NCI-H2227 treated with DMSO at 0.1 percent for 48 hours (cell line): ENCODE data around the gene TAOK3.
"Not testable (repeated sequence)": the region's sequence is repeated elsewhere in the genome, so short reads cannot be mapped to it uniquely, and the experiment has no call there.

Experiments
- DNase-seq: peaks from one replicate; lab custom pipeline; 2025; lab: John Stamatoyannopoulos, UW

The TAOK3 gene

GRCh38 chr12:118299791-118300460 is 72.8 kb downstream of the TAOK3 start:
- DNase-seq = no peak

- no peak for DNase-seq
These were observed 75.4 kb downstream of the TAOK3 start for GRCh38 chr12:118297284-118297683.

- no peak for DNase-seq
These were observed 79.9 kb downstream of the TAOK3 start for GRCh38 chr12:118292836-118293235.

GRCh38 chr12:118290130-118290529 is 82.6 kb downstream of the TAOK3 start:
- DNase-seq = no peak

- no peak for DNase-seq
These were observed 84.5 kb downstream of the TAOK3 start for GRCh38 chr12:118288174-118288573.

- DNase-seq = no peak
These were observed 85.0 kb downstream of the TAOK3 start for GRCh38 chr12:118287728-118288127.

- DNase-seq = no peak
These were observed 89.9 kb downstream of the TAOK3 start for GRCh38 chr12:118282767-118283166.

- DNase-seq = not testable (repeated sequence)
These were observed 94.4 kb downstream of the TAOK3 start for GRCh38 chr12:118278288-118278687.

GRCh38 chr12:118274066-118274465 is 98.6 kb downstream of the TAOK3 start:
- DNase-seq = no peak

GRCh38 chr12:118271770-118272417 is 100.8 kb downstream of the TAOK3 start:
- DNase-seq = no peak

- no peak for DNase-seq
These were observed 101.5 kb downstream of the TAOK3 start for GRCh38 chr12:118271183-118271582.

GRCh38 chr12:118269806-118270205 is 102.9 kb downstream of the TAOK3 start:
- no peak for DNase-seq

GRCh38 chr12:118259079-118259478 is 113.6 kb downstream of the TAOK3 start:
- no peak for DNase-seq

GRCh38 chr12:118256352-118256751 is 116.4 kb downstream of the TAOK3 start:
- DNase-seq = no peak

GRCh38 chr12:118249547-118249946 is 123.2 kb downstream of the TAOK3 start:
- DNase-seq = no peak

GRCh38 chr12:118245886-118246285 is 126.8 kb downstream of the TAOK3 start:
- not testable (repeated sequence) for DNase-seq

- DNase-seq = no peak
These were observed 133.8 kb downstream of the TAOK3 start for GRCh38 chr12:118238888-118239287.

GRCh38 chr12:118237908-118238307 is 134.8 kb downstream of the TAOK3 start:
- DNase-seq = no peak

GRCh38 chr12:118237052-118237665 is 135.5 kb downstream of the TAOK3 start:
- DNase-seq = no peak

- DNase-seq = no peak
These were observed 152.0 kb downstream of the TAOK3 start for GRCh38 chr12:118220702-118221101.

- no peak for DNase-seq
These were observed 152.9 kb downstream of the TAOK3 start for GRCh38 chr12:118219772-118220171.

- no peak for DNase-seq
These were observed 153.6 kb downstream of the TAOK3 start for GRCh38 chr12:118219106-118219505.

GRCh38 chr12:118213452-118213851 is 159.3 kb downstream of the TAOK3 start:
- DNase-seq = no peak
